C4-2B (cell line): ENCODE data around the gene ZNF555.

Source experiments
- CTCF ChIP-seq: fragments of 450-650 bp; conservative IDR thresholded peaks from 2 replicates; pipeline ENCODE4 v1.5.1; 2017; ENCODE audit warnings: mild to moderate bottlenecking
- ZFX ChIP-seq: fragments of 450-650 bp; IDR thresholded peaks from 2 replicates; pipeline ENCODE4 v1.6.1; 2017

GRCh38 chr19:2799273-2800020, 41.8 kb upstream of the ZNF555 start:
- TF ChIP-seq CTCF (no peak), ZFX (no peak)
